Umbilical cord (tissue), 2 donors: ENCODE results near the gene ERFE. TPM values are rescaled to one million over a fixed set of nuclear protein-coding genes. Genes with fewer than 3 reads are reported as not detected.
"Not testable (repeated sequence)": the region's sequence is repeated elsewhere in the genome, so short reads cannot be mapped to it uniquely, and the experiment has no call there.

Source experiments
- DNase-seq: peaks from one replicate; pipeline ENCODE4 v3.0.0-alpha.2; 2015; ENCODE audit warnings: low spot score
- total RNA-seq: library from RNA; depleted of rRNA; stranded (reverse); fragments of >200 nt; gene quantifications from one replicate; pipeline ENCODE4 v1.2.3, GENCODE V29; 2014; ENCODE audit warnings: low replicate concordance; ENCODE audit not compliant: insufficient read depth

The ERFE gene
- total RNA-seq, 1 donor from 2014 or later: 4.3 TPM

DNA sequence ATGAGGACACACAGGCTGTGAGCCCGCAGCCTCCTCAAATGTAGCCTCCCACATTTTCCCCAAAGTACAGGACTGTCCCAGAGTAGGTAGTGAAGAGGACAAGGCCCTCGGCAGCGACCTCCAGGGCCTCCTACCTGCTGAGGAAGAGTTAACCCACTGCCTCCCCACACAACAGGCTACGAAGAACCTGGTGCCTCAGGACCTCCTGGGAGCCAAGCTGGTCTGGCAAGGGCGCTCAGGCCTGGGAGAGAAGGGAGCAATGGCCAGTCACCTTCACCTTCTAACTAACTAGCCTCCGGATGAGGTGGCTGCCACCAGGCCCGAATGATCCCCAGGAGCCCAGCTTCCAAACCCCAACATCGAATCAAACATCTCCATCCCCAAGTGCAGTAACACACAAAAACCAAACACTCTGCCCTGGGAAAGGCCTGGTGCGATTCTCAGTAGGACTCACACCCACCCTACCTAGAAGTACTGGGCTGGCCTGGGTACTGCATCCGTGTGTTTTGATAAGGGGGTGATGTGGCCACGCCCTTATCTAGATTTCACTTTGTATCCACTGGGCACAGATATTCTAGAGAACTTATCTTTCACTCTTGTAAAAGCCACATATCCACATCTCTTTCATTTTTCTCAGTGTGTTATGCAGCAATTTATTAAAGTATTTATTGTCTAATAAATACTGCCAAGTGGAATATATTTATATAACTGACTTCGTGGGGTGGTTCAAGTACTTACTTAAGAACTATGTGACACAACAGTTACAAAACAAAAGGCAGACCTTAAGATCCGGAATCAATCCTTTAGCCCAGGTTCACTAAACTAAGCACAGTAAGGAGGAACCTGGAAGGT is 9.7 kb downstream of the ERFE start:
- no peak for DNase-seq

- DNase-seq: no peak
These were observed 10.4 kb downstream of the ERFE start for GRCh38 chr2:238169048-238169707.

GRCh38 chr2:238169708-238170251 is 11.0 kb downstream of the ERFE start:
- peak; percentile 46 for DNase-seq

DNA sequence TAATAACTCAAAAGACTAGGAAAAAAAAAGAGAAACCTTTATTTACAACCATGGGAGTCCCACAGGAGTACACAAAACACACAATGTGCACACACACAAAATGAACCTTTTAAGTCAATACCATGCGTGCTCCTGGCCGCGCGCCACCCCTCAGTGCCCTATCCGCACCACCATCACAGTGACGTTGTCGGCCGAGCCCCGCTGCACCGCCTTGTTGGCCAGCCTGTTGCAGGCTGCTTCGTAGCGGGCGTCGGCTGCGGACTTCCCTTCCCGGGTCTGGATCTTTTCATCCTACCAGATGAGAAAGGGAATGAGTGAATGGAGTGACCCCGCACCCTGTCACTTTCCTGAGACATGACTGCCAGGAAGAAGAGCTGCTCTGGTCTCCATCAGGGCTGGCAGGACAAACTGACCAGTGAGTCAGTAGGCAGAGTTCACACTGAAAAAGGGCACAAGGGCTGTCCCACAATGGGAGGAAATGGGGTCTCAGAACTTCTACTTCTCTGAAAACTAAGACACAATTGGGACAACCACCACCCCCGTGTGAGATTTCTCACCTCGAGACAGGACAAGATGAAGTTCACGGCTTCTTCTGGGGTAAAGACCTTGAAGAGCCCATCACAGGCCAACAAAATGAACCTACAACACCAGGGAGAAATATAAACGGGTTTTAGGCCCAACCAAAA is 11.8 kb downstream of the ERFE start:
- no peak for DNase-seq

DNA sequence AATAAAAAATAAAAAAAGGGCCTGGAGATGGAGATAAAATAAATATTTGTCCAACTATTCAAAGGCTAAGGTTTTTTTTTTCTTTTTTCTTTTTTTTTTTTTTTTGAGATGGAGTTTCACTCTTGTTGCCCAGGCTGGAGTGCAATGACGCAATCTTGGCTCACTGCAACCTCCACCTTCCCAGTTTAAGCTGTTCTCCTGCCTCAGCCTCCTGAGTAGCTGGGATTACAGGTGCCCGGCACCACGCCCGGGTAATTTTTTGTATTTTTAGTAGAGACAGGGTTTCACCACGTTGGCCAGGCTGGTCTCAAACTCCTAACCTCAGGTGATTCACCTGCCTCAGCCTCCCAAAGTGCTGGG is 12.3 kb downstream of the ERFE start:
- DNase-seq: not testable (repeated sequence)

- DNase-seq: no peak
These were observed 12.9 kb downstream of the ERFE start for GRCh38 chr2:238171575-238172187.

DNA sequence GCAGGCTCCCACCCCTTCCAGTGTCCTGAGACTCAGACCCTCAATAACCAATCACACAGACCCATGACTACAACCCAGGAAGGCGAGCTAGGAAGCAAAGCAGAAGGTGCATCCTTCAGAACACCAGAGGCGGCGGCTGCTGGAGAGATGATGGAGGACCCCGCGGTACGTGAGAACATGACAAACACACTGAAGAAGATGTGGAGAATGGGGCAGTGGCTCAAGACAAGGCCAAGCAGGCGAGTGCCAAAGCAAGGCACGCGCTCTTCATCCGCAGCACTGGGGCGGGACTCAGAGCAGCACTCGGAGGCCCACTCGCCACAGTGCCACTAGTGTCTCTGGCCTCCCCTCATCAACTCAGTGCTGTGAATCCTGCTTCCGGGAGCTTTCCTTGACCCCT is 13.7 kb downstream of the ERFE start:
- no peak for DNase-seq

DNA sequence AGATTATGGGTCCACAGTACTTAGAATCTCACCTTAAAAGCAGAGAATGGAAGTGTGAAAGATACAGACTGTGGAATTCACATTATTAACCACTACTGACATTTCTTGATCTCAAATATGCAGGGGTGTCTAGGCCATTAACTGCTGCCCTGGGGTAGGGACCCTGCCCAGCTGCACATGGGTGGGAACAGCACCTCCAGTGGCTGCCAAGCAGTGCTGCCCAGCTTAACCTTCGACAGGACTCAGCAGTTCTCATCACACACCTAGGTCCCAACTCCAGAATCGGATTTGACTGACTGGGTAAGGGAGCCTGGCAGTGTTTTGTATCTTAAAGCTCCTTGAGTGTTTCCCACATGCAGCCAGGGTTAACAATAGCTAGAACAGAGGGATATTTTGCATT is 14.9 kb downstream of the ERFE start:
- no peak for DNase-seq

- DNase-seq: no peak
These were observed 15.5 kb downstream of the ERFE start for GRCh38 chr2:238174291-238174690.

- no peak for DNase-seq
These were observed 15.9 kb downstream of the ERFE start for GRCh38 chr2:238174701-238175100.

GRCh38 chr2:238176613-238177012 is 17.8 kb downstream of the ERFE start:
- no peak for DNase-seq

DNA sequence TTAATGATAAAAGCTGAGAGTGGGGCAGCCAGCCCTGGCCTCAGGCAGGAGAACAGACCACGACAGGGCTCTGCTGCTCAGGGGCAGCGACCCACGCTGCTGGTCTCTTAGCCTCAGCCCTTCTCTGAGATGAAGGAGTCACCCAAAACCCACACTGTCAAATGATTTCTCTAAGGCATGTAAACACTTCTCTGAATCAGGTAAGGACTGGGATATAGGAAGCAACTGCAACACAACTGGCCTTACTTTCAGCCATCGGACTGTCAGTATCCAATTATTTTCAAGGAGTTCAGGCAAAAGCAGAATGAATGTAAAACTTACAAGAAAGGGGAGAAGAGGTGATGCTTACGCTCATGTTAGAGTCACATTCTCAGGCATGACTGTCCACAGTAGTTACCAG is 21.8 kb downstream of the ERFE start:
- DNase-seq: no peak

DNA sequence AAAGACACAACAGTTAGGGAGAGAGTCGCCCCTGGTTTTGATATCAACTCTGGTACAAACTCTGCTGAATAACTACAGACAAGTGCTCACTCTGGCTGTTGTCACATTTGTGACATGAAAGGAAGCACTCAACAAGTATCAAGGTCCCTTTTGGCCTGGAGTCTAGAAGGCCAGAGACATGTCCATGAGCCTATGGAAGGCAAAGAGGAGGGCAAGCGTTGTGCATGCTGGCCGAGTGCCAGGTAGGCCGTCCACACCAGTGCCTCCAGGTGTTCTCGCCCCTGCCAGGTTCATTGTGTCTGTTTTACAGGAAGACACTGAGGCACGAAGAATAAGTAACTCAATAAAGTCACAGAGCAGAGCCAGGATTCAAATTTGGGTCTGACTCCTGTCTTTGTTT is 23.6 kb downstream of the ERFE start:
- DNase-seq: no peak

GRCh38 chr2:238183821-238184220 is 25.1 kb downstream of the ERFE start:
- DNase-seq: no peak

GRCh38 chr2:238187618-238188548 is 29.1 kb downstream of the ERFE start:
- no peak for DNase-seq

DNA sequence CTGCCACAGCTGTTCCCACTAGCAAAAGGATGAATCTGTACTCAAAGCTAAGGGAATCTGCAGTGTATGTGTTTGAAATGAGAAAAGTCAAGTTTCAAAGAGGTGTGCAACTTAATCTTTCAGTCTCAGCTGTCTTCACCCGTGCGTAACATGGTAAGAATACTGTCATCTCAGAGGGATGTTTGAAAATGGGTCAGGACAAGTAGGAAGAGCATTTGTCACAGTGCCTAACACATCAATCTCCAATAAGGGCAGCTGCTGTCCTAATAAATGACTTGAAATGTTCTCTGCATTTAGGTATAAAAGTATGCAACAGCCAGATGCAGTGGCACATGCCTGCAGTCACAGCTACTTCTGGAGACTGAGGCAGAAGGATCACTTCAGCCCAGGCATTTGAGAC is 31.7 kb downstream of the ERFE start:
- DNase-seq: no peak

- no peak for DNase-seq
These were observed 43.7 kb downstream of the ERFE start for GRCh38 chr2:238202326-238203093.

DNA sequence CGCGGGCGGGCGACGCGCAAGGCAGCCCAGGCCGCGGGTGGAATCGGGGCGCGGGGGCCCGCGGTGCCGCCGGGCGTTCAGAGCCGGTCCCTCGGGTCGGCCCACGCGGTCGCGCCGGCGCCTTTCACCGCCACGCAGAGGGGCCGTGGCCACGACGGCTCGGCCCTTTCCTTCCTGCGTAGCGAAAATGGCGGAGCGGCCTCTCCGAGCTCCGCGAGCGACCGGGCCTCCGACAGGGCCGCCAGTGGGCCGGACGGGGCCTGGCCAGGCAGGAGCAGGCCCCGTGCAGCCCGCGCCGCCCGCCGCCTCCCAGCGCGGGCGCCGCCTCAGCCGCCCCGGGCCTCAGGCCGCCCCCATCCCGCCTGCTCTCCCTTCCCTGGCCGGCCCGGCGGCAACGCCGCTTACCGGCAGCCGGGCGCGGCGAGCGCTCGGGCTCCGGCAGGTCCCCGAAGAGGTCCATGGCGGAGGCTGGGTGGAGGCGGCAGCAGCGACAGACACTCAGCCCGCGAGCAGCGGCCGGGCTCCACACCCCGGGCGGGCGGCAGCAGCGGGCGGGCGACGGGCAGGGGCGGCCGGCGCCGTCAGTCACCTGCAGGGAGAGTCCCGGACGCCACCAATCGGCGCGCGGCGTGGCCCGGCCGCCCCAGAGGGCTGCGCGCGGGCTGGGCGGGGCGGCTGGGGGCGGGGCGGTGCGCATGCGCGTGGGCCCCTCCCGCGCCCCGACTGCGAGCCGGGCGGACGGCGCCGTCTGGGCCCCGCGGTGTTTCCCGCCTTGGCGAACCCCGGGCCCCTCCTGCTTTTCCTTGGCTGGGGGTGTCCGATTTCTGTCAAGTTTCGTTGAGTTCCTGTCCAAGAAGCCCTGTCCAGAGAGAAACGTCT is 44.6 kb downstream of the ERFE start, which contains the start of gene ILKAP:
Gene ILKAP (minus strand): TSS at position 602 of the 879 bp plus-strand sequence. CDS start 142 bp downstream, at position 460.
- peak; percentile 88 for DNase-seq
